ENCODE measurements around the gene MGAT4A. TPM values are rescaled to one million over a fixed set of nuclear protein-coding genes. Genes with fewer than 3 reads are reported as not detected.
"Not testable (repeated sequence)": the region's sequence is repeated elsewhere in the genome, so short reads cannot be mapped to it uniquely, and the experiment has no call there.

The MGAT4A gene
- total and polyA plus RNA-seq, 2 donors (not counting 1 experiment from before 2014, with no cell fraction given): 16.5 to 32.7 TPM

DNA sequence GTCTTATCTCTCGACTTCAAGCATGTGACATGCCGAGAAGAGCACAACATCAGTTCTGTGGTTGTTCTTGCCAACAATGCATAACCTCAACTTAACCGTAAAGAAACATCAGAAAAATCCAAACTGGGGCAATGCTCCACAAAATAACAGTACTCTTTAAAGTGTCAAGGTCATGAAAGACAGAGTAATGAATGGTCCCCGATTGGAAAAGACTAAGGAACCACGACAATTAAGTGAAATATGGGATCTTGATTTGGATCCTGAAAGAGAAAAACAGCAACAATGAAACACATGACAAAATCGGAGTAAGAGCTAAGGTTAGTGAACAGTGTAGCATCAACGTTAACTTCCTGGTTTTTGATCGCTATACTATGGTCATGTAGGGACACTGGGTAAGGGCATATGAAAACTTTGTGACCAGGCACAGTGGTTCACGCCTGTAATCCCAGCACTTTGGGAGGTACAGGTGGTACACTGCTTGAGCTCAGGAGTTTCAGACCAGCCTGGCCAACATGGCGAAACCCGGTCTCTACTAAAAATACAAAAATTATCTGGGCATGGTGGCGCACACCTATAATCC, 67.3 kb downstream of the MGAT4A start:
- WGBS (ENCODE audit: insufficient coverage): 94% methylated on average over 8 of the region's 12 CpGs
- Histone ChIP-seq H3K4me2 (replicated peaks; ENCODE audit: low read depth, low read length, poor library complexity, severe bottlenecking) (no peak overlapping the region), H3K4me3 (ENCODE audit: control extremely low read depth in 1 of 5, extremely low read depth in 1 of 5, insufficient read depth in 1 of 5, low read depth in 2 of 5, low read length in 4 of 5) (no peak overlapping the region), H3K79me2 (ENCODE audit: control insufficient read depth, insufficient read depth, low read length) (no peaks in the 10 kb centered on the region), H4K20me1 (ENCODE audit: control insufficient read depth, insufficient read depth, low read length, poor library complexity, severe bottlenecking) (no peaks in the 10 kb centered on the region), H3K36me3 (replicated peaks in 1 of 2; ENCODE audit: control extremely low read depth in 1 of 2, control insufficient read depth in 1 of 2, extremely low read depth in 1 of 2, insufficient read depth in 2 of 2, low read length in 1 of 2) (peaks cover 0 to 5% of the 10 kb centered on the region in 2 experiments), H3K27me3 (replicated peaks in 1 of 4; ENCODE audit: control extremely low read depth in 1 of 4, control insufficient read depth in 3 of 4, insufficient read depth in 4 of 4, low read length in 3 of 4) (no peaks in the 10 kb centered on the region), H3K27ac (ENCODE audit: low read length in 2 of 2) (no peak overlapping the region), H3K9me3 (ENCODE audit: control extremely low read depth in 1 of 3, control insufficient read depth in 2 of 3, insufficient read depth in 1 of 3, low read length in 2 of 3) (peaks cover 0 to 5% (median 0%) of the 10 kb centered on the region in 3 donors), H3K9ac (ENCODE audit: low read length) (no peak overlapping the region), H2AFZ (ENCODE audit: insufficient read depth, low read depth, low read length, poor library complexity, severe bottlenecking) (no peak overlapping the region), H3K4me1 (ENCODE audit: control insufficient read depth in 2 of 2, insufficient read depth in 2 of 2, low read length in 2 of 2) (no peaks in the 10 kb centered on the region)
- intact Hi-C loops (cut with micrococcal nuclease): no loop called here
- H3K9me3 Mint-ChIP-seq (ENCODE audit: insufficient read depth): no peaks in the 10 kb centered on the region
- H3K27ac Mint-ChIP-seq: no peak overlapping the region
- DNase-seq: no peak
- POLR2A ChIA-PET: interaction anchor here (0.5 to 0.6 kb wide), 2 partner anchors 45 to 67 kb away, joined by 3 read pairs; no protein-coding TSS in a partner anchor
- no peak for ATAC-seq (ENCODE audit: low read depth)
- CTCF ChIA-PET: interaction anchor here (2.0 kb wide), 1 partner anchor 14 kb away, joined by 5 read pairs; no protein-coding TSS in a partner anchor
- TF ChIP-seq, protein P1, sequence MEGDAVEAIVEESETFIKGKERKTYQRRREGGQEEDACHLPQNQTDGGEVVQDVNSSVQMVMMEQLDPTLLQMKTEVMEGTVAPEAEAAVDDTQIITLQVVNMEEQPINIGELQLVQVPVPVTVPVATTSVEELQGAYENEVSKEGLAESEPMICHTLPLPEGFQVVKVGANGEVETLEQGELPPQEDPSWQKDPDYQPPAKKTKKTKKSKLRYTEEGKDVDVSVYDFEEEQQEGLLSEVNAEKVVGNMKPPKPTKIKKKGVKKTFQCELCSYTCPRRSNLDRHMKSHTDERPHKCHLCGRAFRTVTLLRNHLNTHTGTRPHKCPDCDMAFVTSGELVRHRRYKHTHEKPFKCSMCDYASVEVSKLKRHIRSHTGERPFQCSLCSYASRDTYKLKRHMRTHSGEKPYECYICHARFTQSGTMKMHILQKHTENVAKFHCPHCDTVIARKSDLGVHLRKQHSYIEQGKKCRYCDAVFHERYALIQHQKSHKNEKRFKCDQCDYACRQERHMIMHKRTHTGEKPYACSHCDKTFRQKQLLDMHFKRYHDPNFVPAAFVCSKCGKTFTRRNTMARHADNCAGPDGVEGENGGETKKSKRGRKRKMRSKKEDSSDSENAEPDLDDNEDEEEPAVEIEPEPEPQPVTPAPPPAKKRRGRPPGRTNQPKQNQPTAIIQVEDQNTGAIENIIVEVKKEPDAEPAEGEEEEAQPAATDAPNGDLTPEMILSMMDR (IDR thresholded peaks at IDR 0.05): no peak
- TF ChIP-seq EZH2 (IDR thresholded peaks at IDR 0.05; ENCODE audit: borderline replicate concordance, insufficient read depth, low read depth, low read length, poor library complexity, severe bottlenecking): no peak
- no peaks in the 10 kb centered on the region for H3K27me3 Mint-ChIP-seq
- peaks cover 22% of the 10 kb centered on the region for H3K4me1 Mint-ChIP-seq
- no peak overlapping the region for H3K4me3 Mint-ChIP-seq

DNA sequence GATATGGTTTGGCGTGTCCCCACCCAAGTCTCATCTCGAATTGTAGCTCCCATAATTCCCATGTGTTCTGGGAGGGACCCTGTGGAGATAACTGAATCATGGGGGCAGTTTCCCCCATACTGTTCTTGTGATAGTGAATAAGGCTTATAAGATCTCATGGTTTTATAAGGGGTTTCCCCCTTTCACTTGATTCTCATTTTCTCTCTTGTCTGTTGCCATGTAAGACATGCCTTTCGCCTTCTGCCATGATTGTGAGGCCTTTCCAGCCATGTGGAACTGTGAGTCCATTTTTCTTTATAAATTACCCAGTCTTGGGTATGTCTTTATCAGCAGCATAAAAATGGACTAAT, 71.5 kb downstream of the MGAT4A start:
- H3K36me3 ChIP-seq (replicated peaks in 1 of 2; ENCODE audit: control extremely low read depth in 1 of 2, control insufficient read depth in 1 of 2, extremely low read depth in 1 of 2, insufficient read depth in 2 of 2, low read length in 1 of 2); H3K4me3 Mint-ChIP-seq; H3K9me3 ChIP-seq (ENCODE audit: control extremely low read depth in 1 of 3, control insufficient read depth in 2 of 3, insufficient read depth in 1 of 3, low read length in 2 of 3); H3K27ac ChIP-seq (ENCODE audit: low read length in 2 of 2); H3K4me3 ChIP-seq (ENCODE audit: control extremely low read depth in 1 of 5, extremely low read depth in 1 of 5, insufficient read depth in 1 of 5, low read depth in 2 of 5, low read length in 4 of 5); ATAC-seq (ENCODE audit: low read depth); H3K27me3 Mint-ChIP-seq; DNase-seq; H3K4me1 ChIP-seq (ENCODE audit: control insufficient read depth in 2 of 2, insufficient read depth in 2 of 2, low read length in 2 of 2); H3K27me3 ChIP-seq (replicated peaks in 1 of 4; ENCODE audit: control extremely low read depth in 1 of 4, control insufficient read depth in 3 of 4, insufficient read depth in 4 of 4, low read length in 3 of 4); H3K9ac ChIP-seq (ENCODE audit: low read length); H4K20me1 ChIP-seq (ENCODE audit: control insufficient read depth, insufficient read depth, low read length, poor library complexity, severe bottlenecking); H2AFZ ChIP-seq (ENCODE audit: insufficient read depth, low read depth, low read length, poor library complexity, severe bottlenecking); H3K9me3 Mint-ChIP-seq (ENCODE audit: insufficient read depth); H3K27ac Mint-ChIP-seq; H3K79me2 ChIP-seq (ENCODE audit: control insufficient read depth, insufficient read depth, low read length); H3K4me2 ChIP-seq (replicated peaks; ENCODE audit: low read depth, low read length, poor library complexity, severe bottlenecking): not testable (repeated sequence)
- WGBS (ENCODE audit: insufficient coverage): 100% methylated on average over 1 of the region's 3 CpGs
- ChIA-PET POLR2A (interaction anchor here (0.6 kb wide), 1 partner anchor 107 kb away, joined by 7 read pairs; no protein-coding TSS in a partner anchor), CTCF (interaction anchor here (3.2 kb wide), 1 partner anchor 10 kb away, joined by 13 read pairs; no protein-coding TSS in a partner anchor)
- intact Hi-C loops (cut with micrococcal nuclease): loop anchor here (10.0 kb wide), 1 partner anchor 45 kb away; no protein-coding TSS in a partner anchor
- H3K4me1 Mint-ChIP-seq: peaks cover 22% of the 10 kb centered on the region
